NCI-H128 (cell line): ENCODE data around the gene KRT84.
A peak's percentile ranks its signal among the peaks of the same experiment; 100 is the strongest.
"Not testable (repeated sequence)": the region's sequence is repeated elsewhere in the genome, so short reads cannot be mapped to it uniquely, and the experiment has no call there.

Experiments
- DNase-seq: peaks from one replicate; lab custom pipeline; 2025; ENCODE audit not compliant: unreplicated experiment; lab: John Stamatoyannopoulos, UW

KRT84 gene

GRCh38 chr12:52413202-52413601 is 27.8 kb upstream of the KRT84 start:
- no peak for DNase-seq

- DNase-seq: no peak
Observed at GRCh38 chr12:52411815-52412214, 26.4 kb upstream of the KRT84 start.

- not testable (repeated sequence) for DNase-seq
Observed at GRCh38 chr12:52410589-52411248, 25.3 kb upstream of the KRT84 start.

- DNase-seq: no peak
Observed at GRCh38 chr12:52407918-52408317, 22.5 kb upstream of the KRT84 start.

GRCh38 chr12:52405922-52406385 is 20.5 kb upstream of the KRT84 start, which contains the start of gene KRT82:
Gene KRT82 (minus strand): TSS chr12:52406335. CDS start chr12:52406277, 58 bp downstream.
- DNase-seq: no peak

GRCh38 chr12:52404951-52405350 is 19.5 kb upstream of the KRT84 start:
- no peak for DNase-seq

GRCh38 chr12:52403561-52403960 is 18.1 kb upstream of the KRT84 start:
- no peak for DNase-seq

GRCh38 chr12:52402873-52403540 is 17.6 kb upstream of the KRT84 start:
- no peak for DNase-seq

GRCh38 chr12:52402377-52402776 is 16.9 kb upstream of the KRT84 start:
- no peak for DNase-seq

- DNase-seq: no peak
Observed at GRCh38 chr12:52401926-52402325, 16.5 kb upstream of the KRT84 start.

GRCh38 chr12:52401526-52401925 is 16.1 kb upstream of the KRT84 start:
- DNase-seq: no peak

- no peak for DNase-seq
Observed at GRCh38 chr12:52400906-52401305, 15.5 kb upstream of the KRT84 start.

- no peak for DNase-seq
Observed at GRCh38 chr12:52399756-52400155, 14.3 kb upstream of the KRT84 start.

GRCh38 chr12:52398176-52398575 is 12.7 kb upstream of the KRT84 start:
- DNase-seq: no peak

GRCh38 chr12:52396656-52397055 is 11.2 kb upstream of the KRT84 start:
- no peak for DNase-seq

GRCh38 chr12:52395761-52396434 is 10.4 kb upstream of the KRT84 start:
- no peak for DNase-seq

GRCh38 chr12:52394836-52395405 is 9.5 kb upstream of the KRT84 start:
- no peak for DNase-seq

GRCh38 chr12:52392465-52393007 is 7.1 kb upstream of the KRT84 start:
- no peak for DNase-seq

- DNase-seq: peak; percentile 56
Observed at GRCh38 chr12:52391618-52392002, 6.2 kb upstream of the KRT84 start.

- no peak for DNase-seq
Observed at GRCh38 chr12:52390739-52391617, 5.5 kb upstream of the KRT84 start.
